ENCODE measurements around the gene C15orf39.
"Not testable (repeated sequence)": the region's sequence is repeated elsewhere in the genome, so short reads cannot be mapped to it uniquely, and the experiment has no call there.

DNA sequence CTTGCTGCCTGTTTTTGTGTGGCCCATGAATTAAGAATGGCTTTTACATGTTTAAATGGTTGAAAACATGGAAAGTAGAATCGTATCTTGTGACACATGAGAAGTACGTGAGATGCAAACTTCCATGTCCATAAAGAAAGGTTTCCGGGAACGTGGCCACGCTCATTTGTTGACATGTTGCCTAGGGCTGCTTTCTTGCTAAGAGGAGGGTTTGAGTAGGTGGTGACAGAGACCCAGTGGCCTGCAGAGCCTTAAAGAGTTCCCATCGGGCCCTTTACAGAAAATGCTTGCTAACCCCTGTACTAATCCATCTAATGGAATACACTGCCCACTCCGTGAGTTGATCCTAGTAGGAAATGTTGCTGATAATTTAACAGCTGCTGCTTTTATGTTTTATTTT lies 25.4 kb downstream of the C15orf39 start:
- TF ChIP-seq, protein P1, sequence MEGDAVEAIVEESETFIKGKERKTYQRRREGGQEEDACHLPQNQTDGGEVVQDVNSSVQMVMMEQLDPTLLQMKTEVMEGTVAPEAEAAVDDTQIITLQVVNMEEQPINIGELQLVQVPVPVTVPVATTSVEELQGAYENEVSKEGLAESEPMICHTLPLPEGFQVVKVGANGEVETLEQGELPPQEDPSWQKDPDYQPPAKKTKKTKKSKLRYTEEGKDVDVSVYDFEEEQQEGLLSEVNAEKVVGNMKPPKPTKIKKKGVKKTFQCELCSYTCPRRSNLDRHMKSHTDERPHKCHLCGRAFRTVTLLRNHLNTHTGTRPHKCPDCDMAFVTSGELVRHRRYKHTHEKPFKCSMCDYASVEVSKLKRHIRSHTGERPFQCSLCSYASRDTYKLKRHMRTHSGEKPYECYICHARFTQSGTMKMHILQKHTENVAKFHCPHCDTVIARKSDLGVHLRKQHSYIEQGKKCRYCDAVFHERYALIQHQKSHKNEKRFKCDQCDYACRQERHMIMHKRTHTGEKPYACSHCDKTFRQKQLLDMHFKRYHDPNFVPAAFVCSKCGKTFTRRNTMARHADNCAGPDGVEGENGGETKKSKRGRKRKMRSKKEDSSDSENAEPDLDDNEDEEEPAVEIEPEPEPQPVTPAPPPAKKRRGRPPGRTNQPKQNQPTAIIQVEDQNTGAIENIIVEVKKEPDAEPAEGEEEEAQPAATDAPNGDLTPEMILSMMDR (IDR thresholded peaks at IDR 0.05; ENCODE audit: insufficient read depth, low read length, poor library complexity, severe bottlenecking): not testable (repeated sequence)
- TF ChIP-seq EZH2phosphoT487 (conservative IDR thresholded peaks at IDR 0.05; ENCODE audit: low read length): not testable (repeated sequence)

Data from SU-DHL-6 (cell line).